GM23248 (cell line): ENCODE results near the gene RBMS1. TPM values are rescaled to one million over a fixed set of nuclear protein-coding genes. Genes with fewer than 3 reads are reported as not detected.

Source experiments
- DNase-seq: peaks from one replicate; pipeline ENCODE4 v3.0.0-alpha.2; 2015
- H2AFZ ChIP-seq: fragments of 200-600 bp; sonication (generic); 2 replicates; pipeline ENCODE4 v1.6.1; 2016; ENCODE audit warnings: antibody characterized with exemption
- H3F3A ChIP-seq: fragments of 200-600 bp; sonication (generic); 2 replicates; pipeline ENCODE4 v1.6.1; 2016; ENCODE audit warnings: mild to moderate bottlenecking, antibody characterized with exemption, mixed run types; ENCODE audit not compliant: insufficient read depth
- H3K27ac ChIP-seq: fragments of 200-600 bp; sonication (generic); 2 replicates; pipeline ENCODE4 v1.5.1; 2016; ENCODE audit warnings: mild to moderate bottlenecking
- H3K27me3 ChIP-seq: fragments of 200-600 bp; sonication (generic); replicated peaks from 2 replicates; pipeline ENCODE4 v1.6.1; 2016; ENCODE audit warnings: mild to moderate bottlenecking; ENCODE audit not compliant: insufficient read depth
- H3K36me3 ChIP-seq: fragments of 200-600 bp; sonication (generic); 2 replicates; pipeline ENCODE4 v1.6.1; 2016; ENCODE audit warnings: low read depth, mild to moderate bottlenecking
- H3K4me1 ChIP-seq: fragments of 200-600 bp; sonication (generic); 2 replicates; pipeline ENCODE4 v1.6.1; 2016; ENCODE audit warnings: mild to moderate bottlenecking; ENCODE audit not compliant: insufficient read depth
- H3K4me2 ChIP-seq: fragments of 200-600 bp; sonication (generic); one replicate; pipeline ENCODE4 v1.6.1; 2016; ENCODE audit warnings: mild to moderate bottlenecking; ENCODE audit not compliant: unreplicated experiment
- H3K4me3 ChIP-seq: fragments of 200-600 bp; sonication (generic); 2 replicates; pipeline ENCODE4 v1.5.1; 2016; ENCODE audit warnings: mild to moderate bottlenecking
- H3K79me2 ChIP-seq: fragments of 200-600 bp; sonication (generic); 2 replicates; pipeline ENCODE4 v1.6.1; 2016; ENCODE audit warnings: mild to moderate bottlenecking; ENCODE audit not compliant: insufficient read depth
- H3K9ac ChIP-seq: fragments of 200-600 bp; sonication (generic); 2 replicates; pipeline ENCODE4 v1.6.1; 2016; ENCODE audit warnings: mild to moderate bottlenecking
- H3K9me2 ChIP-seq: fragments of 200-600 bp; sonication (generic); 2 replicates; pipeline ENCODE4 v1.6.1; 2016; ENCODE audit warnings: mixed run types, mild to moderate bottlenecking, moderate library complexity; ENCODE audit not compliant: insufficient read depth
- H3K9me3 ChIP-seq: fragments of 200-600 bp; sonication (generic); one replicate; pipeline ENCODE4 v1.6.1; 2017; ENCODE audit warnings: low read depth
- H4K20me1 ChIP-seq: fragments of 200-600 bp; sonication (generic); 2 replicates; pipeline ENCODE4 v1.6.0; 2016; ENCODE audit not compliant: insufficient read depth
- EZH2 ChIP-seq: fragments of 200-600 bp; sonication (generic); IDR thresholded peaks from 2 replicates; pipeline ENCODE4 v1.6.1; 2018; ENCODE audit warnings: antibody characterized with exemption, mild to moderate bottlenecking; ENCODE audit not compliant: insufficient read depth, poor library complexity, severe bottlenecking
- EZH2phosphoT487 ChIP-seq: fragments of 200-600 bp; sonication (generic); IDR thresholded peaks from 2 replicates; pipeline ENCODE4 v1.6.1; 2018; ENCODE audit warnings: antibody characterized with exemption, moderate library complexity, mild to moderate bottlenecking, low read depth; ENCODE audit not compliant: insufficient read depth
- WGBS, 2 experiments: methylation state at CpG; one replicate each; pipeline ENCODE4 v1.1.6; 2015 to 2017; ENCODE audit warnings: low lambda C conversion rate in 2 of 2, low coverage in 1 of 2; ENCODE audit errors: missing lambda C conversion rate in 2 of 2; 5-methylcytosine and 5-hydroxymethylcytosine counted together
- in situ Hi-C: fragments of 300-500 bp; cut with MboI; formaldehyde crosslinking; loops from 2 replicates; pipeline ENCODE4 v1.15.0; 2020
- polyA plus RNA-seq: library from polyadenylated mRNA; unstranded; fragments of >200 nt; fragmentation: Nextera tagmentation; extraction: Ambion mirVana; gene quantifications from 2 replicates; pipeline ENCODE4 v1.2.1, GENCODE V29; 2016
- total RNA-seq: library from RNA; depleted of rRNA; stranded (reverse); fragments of >200 nt; shearing (Covaris generic); gene quantifications from 2 replicates; pipeline ENCODE4 v1.2.3, GENCODE V29; 2014

The RBMS1 gene
- total and polyA plus RNA-seq, 2 experiments from 2014 or later: 72.3 to 91.7 TPM

DNA sequence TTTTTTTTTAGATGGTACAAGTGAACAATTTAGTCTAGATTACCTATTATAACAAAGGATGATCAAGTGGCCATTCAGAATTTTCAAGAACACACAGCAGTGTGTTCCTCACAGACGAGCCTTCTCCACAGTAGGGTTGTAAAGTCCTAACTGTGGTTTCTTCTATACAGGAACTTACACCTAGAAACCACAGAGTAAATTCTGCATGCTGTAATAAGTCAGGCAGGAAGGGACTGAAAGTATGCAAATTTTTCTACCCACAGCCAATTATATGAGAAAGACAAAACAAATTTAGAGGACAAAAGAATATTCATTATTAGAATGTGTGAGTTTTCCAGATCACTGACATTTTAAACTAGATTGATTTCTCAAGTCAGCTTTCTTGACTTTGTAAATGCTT is 99.5 kb downstream of the RBMS1 start:
- Histone ChIP-seq H3K4me1 (peaks cover 93% of the 10 kb centered on the region), H3K9me2 (no peaks in the 10 kb centered on the region), H3K79me2 (peaks cover 100% of the 10 kb centered on the region), H3K27me3 (no peaks in the 10 kb centered on the region), H2AFZ (no peak overlapping the region), H3K4me2 (peak overlapping the region; percentile 10), H3K9ac (peak overlapping the region; percentile 20; the same call in 1 of the 2 replicates), H3K27ac (peak overlapping the region; percentile 96), H3K36me3 (no peaks in the 10 kb centered on the region), H3K9me3 (no peaks in the 10 kb centered on the region), H4K20me1 (peaks cover 6% of the 10 kb centered on the region; the same call in 1 of the 2 replicates), H3F3A (peaks cover 97% of the 10 kb centered on the region), H3K4me3 (no peak overlapping the region)
- no peak for DNase-seq
- 13 to 22% methylated on average over 1 of the region's 1 CpG for WGBS, 2 experiments
- in situ Hi-C loops: no loop called here
- TF ChIP-seq EZH2 (no peak), EZH2phosphoT487 (no peak)

DNA sequence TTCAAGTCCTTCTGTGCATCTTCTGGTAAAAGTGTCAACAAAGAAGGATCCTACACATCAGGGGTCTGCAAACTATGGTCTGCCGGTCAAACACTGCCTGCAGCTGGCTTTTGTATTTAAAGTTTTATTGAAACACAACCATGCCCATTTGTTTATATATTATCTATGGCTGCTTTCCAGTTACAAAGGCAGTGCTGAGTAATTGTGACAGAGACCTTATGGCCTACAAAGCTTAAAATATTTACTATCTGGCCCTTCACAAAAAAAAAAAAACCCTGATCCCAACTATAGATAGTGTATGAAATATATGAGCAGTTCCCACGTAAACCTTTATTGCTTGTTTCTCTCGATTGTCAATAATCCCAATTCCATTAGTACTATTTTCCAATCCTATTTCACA is 101.4 kb downstream of the RBMS1 start:
- Histone ChIP-seq H4K20me1 (no peaks in the 10 kb centered on the region), H3K36me3 (no peaks in the 10 kb centered on the region), H3K9me3 (no peaks in the 10 kb centered on the region), H3F3A (peaks cover 95% of the 10 kb centered on the region), H3K79me2 (peaks cover 97% of the 10 kb centered on the region), H2AFZ (no peak overlapping the region), H3K27ac (peak overlapping the region; percentile 96), H3K9me2 (no peaks in the 10 kb centered on the region), H3K27me3 (no peaks in the 10 kb centered on the region), H3K4me2 (peak overlapping the region; percentile 37), H3K4me3 (0 out of 2 replicates have a peak overlapping the region, but pooled peaks have one; percentile 1), H3K4me1 (peaks cover 90% of the 10 kb centered on the region), H3K9ac (no peak overlapping the region)
- in situ Hi-C loops: no loop called here
- DNase-seq: no peak
- TF ChIP-seq EZH2phosphoT487: no peak
- no peak for TF ChIP-seq EZH2
- WGBS, 2 experiments: 86 to 88% methylated on average over 3 of the region's 3 CpGs

DNA sequence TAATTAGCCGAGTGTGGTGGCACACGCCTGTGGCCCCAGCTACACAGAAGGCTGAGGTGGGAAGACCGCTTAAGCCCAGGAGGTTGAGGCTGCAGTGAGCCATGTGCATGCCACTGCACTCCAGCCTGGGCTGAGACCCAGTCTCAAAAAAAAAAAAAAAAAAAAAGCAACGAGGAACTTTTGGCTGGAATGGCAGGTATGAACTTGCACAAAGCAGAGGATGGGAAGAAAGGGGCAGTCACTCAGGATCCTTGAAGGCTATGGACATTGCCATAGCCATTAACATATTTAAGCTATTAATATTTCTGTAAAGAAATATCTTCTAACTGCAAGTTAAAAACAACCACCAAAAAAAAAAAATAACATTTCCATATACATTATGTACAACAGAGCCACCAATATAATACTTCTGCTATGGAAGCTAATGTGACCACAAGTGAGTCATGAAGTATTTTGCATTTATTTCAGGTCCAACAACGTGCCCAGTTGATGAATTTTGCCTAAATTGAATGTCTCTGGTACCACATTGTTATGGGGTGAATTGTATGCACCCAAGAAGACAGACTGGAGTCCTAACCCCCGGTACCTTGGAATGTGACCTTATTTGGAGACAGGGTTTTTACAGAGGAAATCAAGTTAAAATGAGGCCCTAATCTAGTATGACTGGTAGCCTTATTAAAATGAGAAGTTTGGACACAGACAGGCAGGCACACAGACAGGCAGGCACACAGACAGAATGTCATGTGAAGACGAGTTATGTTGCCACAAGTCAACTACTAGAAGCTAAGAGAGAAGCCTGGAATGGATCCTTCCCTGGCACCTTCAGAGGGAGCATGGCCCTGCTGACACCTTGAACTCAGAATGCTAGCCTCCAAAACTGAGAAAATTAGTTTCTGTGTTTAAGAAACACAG is 102.8 kb downstream of the RBMS1 start:
- no peaks in the 10 kb centered on the region for H4K20me1 ChIP-seq
- peaks cover 97% of the 10 kb centered on the region for H3K79me2 ChIP-seq
- WGBS, 2 experiments: 32 to 35% methylated on average over 6 to 7 of the region's 7 CpGs
- TF ChIP-seq EZH2 (no peak), EZH2phosphoT487 (no peak)
- H3K4me3 ChIP-seq: peak overlapping the region; percentile 3; the same call in 1 of the 2 replicates
- peak overlapping the region; percentile 44 for H3K9ac ChIP-seq
- peak overlapping the region; percentile 96 for H3K27ac ChIP-seq
- in situ Hi-C loops: no loop called here
- peaks cover 92% of the 10 kb centered on the region for H3K4me1 ChIP-seq
- H3K36me3 ChIP-seq: no peaks in the 10 kb centered on the region
- H3K9me3 ChIP-seq: no peaks in the 10 kb centered on the region
- peak; percentile 77 for DNase-seq
- H3K4me2 ChIP-seq: peak overlapping the region; percentile 56
- peaks cover 96% of the 10 kb centered on the region for H3F3A ChIP-seq
- H3K9me2 ChIP-seq: no peaks in the 10 kb centered on the region
- no peaks in the 10 kb centered on the region for H3K27me3 ChIP-seq
- H2AFZ ChIP-seq: no peak overlapping the region

DNA sequence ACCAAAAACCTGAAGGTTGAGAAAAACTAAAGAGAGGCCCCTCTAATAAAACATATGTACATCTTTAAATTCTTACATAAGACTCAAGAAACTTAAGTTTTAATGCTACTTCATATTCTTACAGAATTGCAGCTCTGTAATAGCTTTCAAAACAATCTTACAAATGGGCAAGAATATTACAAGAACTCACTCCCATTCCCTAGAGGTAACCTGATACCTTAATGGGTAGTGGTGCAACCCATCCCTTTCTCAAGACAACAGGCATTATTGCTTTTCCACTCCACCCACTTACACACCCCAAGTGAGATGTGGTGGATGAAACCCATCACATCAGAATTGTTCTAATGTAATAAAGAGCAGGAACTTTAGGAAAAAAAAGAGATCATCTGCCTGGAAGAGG is 103.7 kb downstream of the RBMS1 start:
- Histone ChIP-seq H3K27me3 (no peaks in the 10 kb centered on the region), H4K20me1 (no peaks in the 10 kb centered on the region), H3K4me3 (peak overlapping the region; percentile 12; the same call in 1 of the 2 replicates), H3K4me2 (peak overlapping the region; percentile 56), H3K9ac (peak overlapping the region; percentile 80), H3K9me3 (no peaks in the 10 kb centered on the region), H3K79me2 (peaks cover 97% of the 10 kb centered on the region), H3K9me2 (no peaks in the 10 kb centered on the region), H3K27ac (peak overlapping the region; percentile 96), H3F3A (peaks cover 94% of the 10 kb centered on the region), H3K36me3 (no peaks in the 10 kb centered on the region), H3K4me1 (peaks cover 96% of the 10 kb centered on the region), H2AFZ (no peak overlapping the region)
- in situ Hi-C loops: no loop called here
- DNase-seq: peak; percentile 74
- TF ChIP-seq EZH2 (no peak), EZH2phosphoT487 (no peak)
